ENCODE results near the gene GPSM3.

Gene GPSM3

DNA sequence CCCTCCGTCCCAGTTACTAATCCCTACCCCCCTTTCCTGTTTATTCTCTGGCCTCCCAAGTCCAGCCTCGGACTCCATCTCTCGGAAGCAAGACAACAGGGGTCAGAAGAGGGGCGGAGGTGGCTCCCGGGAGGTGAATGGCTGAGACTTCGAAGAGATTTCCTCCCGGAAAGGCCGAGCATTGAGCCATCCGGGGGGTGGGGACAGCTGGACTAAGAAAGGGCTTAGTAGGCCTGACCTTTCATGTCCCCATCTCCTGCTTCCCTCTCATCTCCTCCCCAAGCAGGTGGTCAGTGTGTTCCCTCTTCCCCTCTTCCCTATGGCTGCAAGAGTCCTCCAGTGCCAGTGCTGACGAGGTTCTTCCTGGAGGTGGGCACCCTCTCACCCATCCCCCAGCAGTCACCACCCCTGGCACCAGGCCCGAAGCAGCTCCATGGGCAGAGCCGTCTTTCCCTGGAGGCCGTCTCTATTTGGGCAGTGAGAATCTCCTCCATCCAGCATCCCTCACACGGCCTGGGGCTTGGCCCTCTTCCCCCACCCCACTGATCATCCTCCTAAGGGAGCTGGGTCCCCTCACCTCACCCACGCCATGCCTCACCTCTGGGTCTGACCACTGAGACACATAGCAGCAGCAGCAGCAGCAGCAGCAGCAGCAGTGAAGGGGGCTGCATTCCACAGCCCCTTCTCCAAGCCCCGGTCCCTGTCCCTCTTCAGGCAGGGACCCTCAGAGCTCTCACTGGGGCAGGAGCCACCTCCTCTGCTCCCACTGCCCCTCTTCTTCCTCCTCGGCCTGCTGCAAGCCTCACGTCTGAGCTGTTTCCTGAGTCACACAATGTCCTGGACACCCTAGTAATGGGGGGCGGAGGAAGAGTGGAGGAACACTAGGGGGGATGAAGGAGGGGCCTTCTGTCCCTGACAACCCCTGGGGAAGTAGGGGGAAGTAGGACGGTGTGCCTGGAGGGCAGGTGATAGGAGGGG is 31.1 kb upstream of the GPSM3 start, which contains the start of gene NOTCH4:
Gene NOTCH4 (minus strand): TSS at position 810 of the 978 bp plus-strand sequence. CDS start 139 bp downstream, at position 671.
- no peak within 1 kb of the TSS for H3K4me3 ChIP-seq (ENCODE audit: control insufficient read depth, low read depth, low read length)
- TF ChIP-seq, protein P1, sequence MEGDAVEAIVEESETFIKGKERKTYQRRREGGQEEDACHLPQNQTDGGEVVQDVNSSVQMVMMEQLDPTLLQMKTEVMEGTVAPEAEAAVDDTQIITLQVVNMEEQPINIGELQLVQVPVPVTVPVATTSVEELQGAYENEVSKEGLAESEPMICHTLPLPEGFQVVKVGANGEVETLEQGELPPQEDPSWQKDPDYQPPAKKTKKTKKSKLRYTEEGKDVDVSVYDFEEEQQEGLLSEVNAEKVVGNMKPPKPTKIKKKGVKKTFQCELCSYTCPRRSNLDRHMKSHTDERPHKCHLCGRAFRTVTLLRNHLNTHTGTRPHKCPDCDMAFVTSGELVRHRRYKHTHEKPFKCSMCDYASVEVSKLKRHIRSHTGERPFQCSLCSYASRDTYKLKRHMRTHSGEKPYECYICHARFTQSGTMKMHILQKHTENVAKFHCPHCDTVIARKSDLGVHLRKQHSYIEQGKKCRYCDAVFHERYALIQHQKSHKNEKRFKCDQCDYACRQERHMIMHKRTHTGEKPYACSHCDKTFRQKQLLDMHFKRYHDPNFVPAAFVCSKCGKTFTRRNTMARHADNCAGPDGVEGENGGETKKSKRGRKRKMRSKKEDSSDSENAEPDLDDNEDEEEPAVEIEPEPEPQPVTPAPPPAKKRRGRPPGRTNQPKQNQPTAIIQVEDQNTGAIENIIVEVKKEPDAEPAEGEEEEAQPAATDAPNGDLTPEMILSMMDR (conservative IDR thresholded peaks at IDR 0.05; ENCODE audit: control insufficient read depth, insufficient read depth, low read depth, low read length): no peak
- DNase-seq (ENCODE audit: low read depth): no peak

GRCh38 chr6:32222333-32223230 is 30.1 kb upstream of the GPSM3 start:
- TF ChIP-seq, protein P1 (conservative IDR thresholded peaks at IDR 0.05; ENCODE audit: control insufficient read depth, insufficient read depth, low read depth, low read length): no peak
- H3K4me3 ChIP-seq (ENCODE audit: control insufficient read depth, low read depth, low read length): no peak overlapping the region
- no peak for DNase-seq (ENCODE audit: low read depth)

DNA sequence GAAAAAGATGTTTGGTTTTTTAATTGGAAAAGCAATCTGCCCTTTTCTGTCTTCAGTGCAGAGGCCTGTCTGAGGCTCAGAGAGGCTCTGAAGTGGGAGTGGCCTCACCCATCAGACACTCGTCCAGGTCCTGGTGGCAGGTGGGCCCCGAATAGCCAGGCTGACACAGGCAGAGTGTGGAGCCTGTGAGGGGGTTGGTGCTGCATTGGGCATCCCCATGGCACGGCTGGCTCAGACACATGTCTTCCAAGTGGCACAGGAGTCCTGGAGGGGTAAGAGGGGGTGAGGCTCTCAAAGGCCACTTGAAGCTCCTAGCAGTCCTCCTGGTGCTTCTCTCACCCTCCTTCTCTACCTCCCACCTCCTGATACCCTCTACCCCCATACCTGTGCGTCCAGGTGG is 27.6 kb upstream of the GPSM3 start:
- TF ChIP-seq, protein P1 (conservative IDR thresholded peaks at IDR 0.05; ENCODE audit: control insufficient read depth, insufficient read depth, low read depth, low read length): no peak
- no peak overlapping the region for H3K4me3 ChIP-seq (ENCODE audit: control insufficient read depth, low read depth, low read length)
- no peak for DNase-seq (ENCODE audit: low read depth)

DNA sequence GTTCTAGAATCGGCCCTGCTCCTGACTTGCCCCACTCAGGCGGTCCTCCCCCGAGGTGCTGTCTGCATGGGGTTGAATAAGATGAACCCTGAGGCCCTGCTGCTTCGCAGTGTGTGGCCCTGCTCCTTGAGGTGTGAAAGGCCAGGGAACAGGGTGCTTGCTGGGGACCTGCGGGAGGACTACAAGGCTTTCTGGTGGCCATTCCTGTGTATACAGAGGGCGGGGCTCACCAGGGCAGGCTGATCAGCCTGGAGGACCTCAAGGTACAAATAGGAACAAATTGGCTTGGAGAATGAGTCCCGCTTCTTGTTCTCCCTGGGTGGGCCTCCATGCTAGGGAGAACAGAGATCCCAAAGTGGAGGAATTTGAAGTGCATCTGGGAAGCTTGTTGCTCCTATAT is 25.7 kb upstream of the GPSM3 start:
- H3K4me3 ChIP-seq (ENCODE audit: control insufficient read depth, low read depth, low read length): no peak overlapping the region
- TF ChIP-seq, protein P1 (conservative IDR thresholded peaks at IDR 0.05; ENCODE audit: control insufficient read depth, insufficient read depth, low read depth, low read length): no peak
- no peak for DNase-seq (ENCODE audit: low read depth)

DNA sequence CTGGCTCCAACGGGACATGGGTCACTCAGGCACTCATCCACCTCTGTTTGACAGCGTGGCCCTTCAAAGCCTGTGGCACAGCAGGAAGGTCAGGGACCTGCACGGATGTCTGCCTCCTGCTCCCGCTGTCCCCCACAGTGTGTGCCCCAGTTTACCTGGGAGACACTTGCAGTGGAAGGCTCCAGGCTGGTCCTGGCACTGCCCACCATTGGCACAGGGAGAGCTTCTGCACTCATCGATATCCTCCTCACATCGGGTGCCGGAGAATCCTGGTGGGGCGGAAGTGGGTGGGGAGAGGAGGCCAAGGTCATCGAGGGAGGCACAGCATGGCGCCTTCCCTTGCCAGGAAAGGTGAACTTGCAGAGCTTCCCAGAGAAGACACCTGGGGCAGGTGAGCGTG is 24.6 kb upstream of the GPSM3 start:
- TF ChIP-seq, protein P1 (conservative IDR thresholded peaks at IDR 0.05; ENCODE audit: control insufficient read depth, insufficient read depth, low read depth, low read length): no peak
- no peak for DNase-seq (ENCODE audit: low read depth)
- no peak overlapping the region for H3K4me3 ChIP-seq (ENCODE audit: control insufficient read depth, low read depth, low read length)

DNA sequence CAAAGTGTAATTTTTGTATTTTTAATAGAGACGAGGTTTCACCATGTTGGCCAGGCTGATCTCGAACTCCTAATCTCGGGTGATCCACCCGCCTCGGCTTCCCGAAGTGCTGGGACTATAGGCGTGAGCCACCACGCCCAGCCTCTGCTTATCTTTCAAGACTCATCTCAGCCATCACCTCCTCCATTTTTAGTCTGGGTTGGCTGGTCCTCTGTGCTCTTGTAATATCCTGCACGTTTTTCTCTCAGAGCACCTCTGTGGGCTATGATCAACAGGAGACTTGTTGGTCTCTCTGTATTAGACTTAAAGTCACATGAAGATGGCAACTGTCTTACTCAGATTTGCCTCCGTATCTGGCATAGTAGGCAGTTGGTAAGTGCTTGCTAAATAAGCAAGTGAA is 23.8 kb upstream of the GPSM3 start:
- DNase-seq (ENCODE audit: low read depth): no peak
- no peak overlapping the region for H3K4me3 ChIP-seq (ENCODE audit: control insufficient read depth, low read depth, low read length)
- TF ChIP-seq, protein P1 (conservative IDR thresholded peaks at IDR 0.05; ENCODE audit: control insufficient read depth, insufficient read depth, low read depth, low read length): no peak
